Hematopoietic multipotent progenitor cell treated with erythropoietin and hydrocortisone succinate and interleukin-3 and kit ligand, for 6 days (in vitro differentiated cells): Measurements from ENCODE around the gene ANAPC2.
A peak's percentile ranks its signal among the peaks of the same experiment; 100 is the strongest.

Experiments used
- DNase-seq: peaks from one replicate; pipeline ENCODE4 v3.0.0-alpha.2; 2015

ANAPC2 gene

GRCh38 chr9:137188490-137189296 is at the start of gene ANAPC2, which contains the start of gene SSNA1:
Gene ANAPC2, minus strand, starts transcription at chr9:137188560. Its CDS starts 28 bp downstream, at chr9:137188532.
Gene SSNA1, plus strand, starts transcription at chr9:137188676. Its CDS starts 51 bp downstream, at chr9:137188727.
- DNase-seq: peak; percentile 95

- DNase-seq: no peak
Observed at GRCh38 chr9:137236936-137237421, 48.6 kb upstream of the ANAPC2 start.

GRCh38 chr9:137236238-137236935 is 48.0 kb upstream of the ANAPC2 start:
- peak; percentile 94 for DNase-seq

DNA sequence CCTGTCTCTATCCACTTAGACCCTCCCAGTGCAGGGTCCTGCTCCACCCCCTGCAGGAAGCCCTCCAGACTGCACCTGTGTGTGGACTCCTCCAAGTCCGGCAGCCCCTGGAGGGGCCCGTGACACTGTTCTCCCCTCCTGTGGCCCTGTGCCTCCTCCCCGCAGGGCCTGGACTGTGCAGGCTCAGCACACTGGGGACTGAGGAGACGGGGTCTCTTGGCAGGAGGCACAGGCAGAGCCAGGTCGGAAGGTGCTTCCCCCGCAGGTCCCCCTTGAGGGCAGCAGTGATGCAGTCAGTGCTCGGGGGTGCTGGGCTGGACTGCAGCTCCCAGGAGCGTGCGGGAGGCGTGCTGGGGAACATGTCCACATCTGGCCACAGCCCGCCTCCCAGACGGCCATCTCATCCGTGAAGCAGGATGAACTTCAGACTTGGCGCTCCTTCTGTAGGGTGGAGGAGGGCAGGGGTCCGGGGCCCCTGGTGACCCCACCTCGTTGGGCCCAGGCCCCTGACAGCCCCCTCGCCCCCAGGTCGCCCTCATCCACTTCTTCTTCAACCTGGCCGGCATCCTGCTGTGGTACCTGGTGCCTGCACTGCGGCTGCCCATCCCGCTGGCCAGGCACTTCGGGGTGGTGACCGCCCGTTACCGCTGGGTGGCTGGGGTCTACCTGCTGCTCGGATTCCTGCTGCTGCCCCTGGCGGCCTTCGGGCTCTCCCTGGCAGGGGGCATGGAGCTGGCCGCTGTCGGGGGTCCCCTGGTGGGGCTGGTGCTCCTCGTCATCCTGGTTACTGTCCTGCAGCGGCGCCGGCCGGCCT is 47.3 kb upstream of the ANAPC2 start:
- no peak for DNase-seq

DNA sequence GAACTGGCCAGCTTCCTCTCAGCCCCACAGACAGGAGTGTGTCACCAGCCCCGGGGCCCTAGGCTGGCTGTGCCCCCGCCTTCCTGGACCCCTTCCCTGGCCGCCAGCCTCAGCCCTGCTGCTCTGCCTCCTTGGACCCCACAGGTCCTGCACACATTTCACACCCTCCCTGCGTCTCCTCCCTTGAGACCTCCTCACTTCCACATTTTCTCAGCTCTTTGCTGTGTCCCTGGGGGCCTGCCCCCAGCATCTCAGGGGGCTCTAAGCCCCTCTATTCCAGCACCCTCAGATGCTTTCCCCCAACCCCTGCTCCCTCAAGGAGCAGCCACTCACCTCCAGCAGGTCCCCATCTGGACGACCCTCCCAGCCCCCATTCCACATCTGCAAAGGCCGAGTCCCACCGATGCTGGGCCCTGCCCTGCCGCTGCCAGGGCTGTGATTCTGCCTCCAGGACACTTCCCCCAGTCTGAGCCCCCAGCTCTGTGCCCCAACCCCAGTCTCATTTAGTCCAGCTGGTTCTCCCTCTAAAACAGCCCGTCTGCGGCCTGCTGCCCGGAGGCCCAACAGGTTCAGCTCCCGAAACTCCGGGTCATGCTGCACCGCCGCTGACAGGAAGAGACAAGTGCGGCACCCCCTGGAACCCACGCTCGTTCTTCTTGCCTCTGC is 46.5 kb upstream of the ANAPC2 start:
- DNase-seq: no peak

DNA sequence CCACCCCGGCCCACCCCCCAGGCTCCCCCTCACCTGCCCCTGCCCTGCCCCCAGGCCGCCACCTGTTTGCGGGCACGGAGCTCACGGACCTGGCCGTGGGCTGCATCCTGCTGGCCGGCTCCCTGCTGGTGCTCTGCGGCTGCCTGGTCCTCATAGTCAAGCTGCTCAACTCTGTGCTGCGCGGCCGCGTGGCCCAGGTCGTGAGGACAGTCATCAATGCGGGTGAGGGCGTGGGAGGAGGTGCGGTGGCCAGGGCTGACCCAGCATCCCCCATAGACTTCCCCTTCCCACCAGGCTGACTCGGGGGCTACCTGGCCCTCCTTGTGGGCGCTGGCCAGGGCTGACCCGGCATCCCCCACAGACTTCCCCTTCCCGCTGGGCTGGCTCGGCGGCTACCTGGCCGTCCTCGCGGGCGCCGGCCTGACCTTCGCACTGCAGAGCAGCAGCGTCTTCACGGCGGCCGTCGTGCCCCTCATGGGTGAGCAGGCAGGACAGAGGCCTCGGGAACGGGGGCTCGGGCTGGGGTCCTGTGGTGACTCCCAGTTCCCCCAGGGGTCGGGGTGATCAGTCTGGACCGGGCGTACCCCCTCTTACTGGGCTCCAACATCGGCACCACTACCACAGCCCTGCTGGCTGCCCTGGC is 45.8 kb upstream of the ANAPC2 start:
- no peak for DNase-seq

DNA sequence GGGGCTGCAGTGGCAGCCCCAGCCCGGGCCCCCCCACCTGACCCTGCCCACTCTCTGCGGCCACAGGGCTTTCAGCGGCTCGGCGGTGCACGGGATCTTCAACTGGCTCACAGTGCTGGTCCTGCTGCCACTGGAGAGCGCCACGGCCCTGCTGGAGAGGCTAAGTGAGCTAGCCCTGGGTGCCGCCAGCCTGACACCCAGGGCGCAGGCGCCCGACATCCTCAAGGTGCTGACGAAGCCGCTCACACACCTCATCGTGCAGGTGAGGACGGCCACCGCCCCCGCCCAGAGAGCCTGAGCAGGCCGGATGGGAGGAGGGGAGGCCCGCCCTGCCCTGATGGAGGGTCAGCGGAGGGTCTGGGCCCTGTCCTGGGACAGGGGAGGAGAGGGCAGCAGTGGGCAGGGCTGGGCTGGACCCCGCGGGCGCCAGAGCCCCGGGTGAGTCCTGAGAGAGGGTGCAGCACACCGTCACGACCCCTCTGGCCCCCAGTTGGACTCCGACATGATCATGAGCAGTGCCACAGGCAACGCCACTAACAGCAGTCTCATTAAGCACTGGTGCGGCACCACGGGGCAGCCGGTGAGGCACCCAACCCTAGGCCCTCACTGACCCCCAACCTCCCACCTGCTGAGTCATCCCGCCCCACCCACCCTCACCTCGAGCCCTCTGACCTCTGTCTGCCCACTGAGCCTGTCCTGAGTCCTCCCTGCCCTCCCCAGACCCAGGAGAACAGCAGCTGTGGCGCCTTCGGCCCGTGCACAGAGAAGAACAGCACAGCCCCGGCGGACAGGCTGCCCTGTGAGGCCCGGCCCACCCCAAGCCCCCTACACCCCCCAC is 45.0 kb upstream of the ANAPC2 start:
- no peak for DNase-seq

DNA sequence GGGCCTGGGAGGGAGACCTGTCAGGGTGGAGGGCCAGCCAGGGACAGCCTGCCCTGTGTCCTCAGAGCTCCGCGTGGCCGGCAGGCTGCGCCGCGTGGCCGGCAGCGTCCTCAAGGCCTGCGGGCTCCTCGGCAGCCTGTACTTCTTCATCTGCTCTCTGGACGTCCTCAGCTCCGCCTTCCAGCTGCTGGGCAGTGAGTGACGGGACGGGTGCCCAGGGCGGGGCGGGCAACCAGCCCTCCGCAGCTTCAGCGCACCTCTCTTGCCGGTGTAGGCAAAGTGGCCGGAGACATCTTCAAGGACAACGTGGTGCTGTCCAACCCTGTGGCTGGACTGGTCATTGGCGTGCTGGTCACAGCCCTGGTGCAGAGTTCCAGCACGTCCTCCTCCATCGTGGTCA is 44.1 kb upstream of the ANAPC2 start:
- no peak for DNase-seq

- DNase-seq: no peak
Observed at GRCh38 chr9:137232101-137232500, 43.7 kb upstream of the ANAPC2 start.

- no peak for DNase-seq
Observed at GRCh38 chr9:137231372-137232039, 43.1 kb upstream of the ANAPC2 start.

DNA sequence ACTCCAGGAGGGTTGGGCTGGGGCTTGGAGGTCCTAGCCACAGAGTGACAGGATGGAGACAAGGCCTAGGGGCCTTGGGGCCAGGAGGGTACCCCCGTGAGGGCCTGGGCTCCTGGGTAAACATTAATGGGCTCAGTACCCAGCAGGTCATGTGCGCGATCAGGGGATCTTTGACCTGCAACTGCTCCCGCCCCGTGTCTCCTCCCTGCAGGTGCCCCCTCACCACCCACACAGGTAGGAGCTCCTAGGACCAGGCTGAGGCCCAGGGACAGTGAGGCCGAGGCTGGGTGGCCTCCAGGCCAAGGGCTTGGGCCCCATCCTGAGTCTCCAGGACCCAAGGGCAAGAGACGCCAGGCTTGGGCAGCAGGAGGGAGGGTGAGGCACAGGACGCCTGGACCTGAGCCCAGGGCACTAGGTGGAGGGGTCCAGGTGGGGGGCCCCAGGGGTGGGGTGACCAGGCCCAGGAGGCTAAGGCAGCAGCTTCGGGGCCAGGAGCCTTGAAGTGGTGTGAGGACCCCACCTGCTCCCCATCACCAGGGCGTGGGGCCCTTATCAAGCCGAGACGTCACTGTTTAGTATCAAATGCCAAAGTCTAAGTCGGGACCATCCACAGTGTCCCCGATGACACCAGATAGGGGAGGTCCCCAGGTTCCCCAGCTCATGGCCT is 42.5 kb upstream of the ANAPC2 start, which contains the start of gene SLC34A3:
TSS of gene SLC34A3 (plus strand) at position 197 of the 667 bp plus-strand sequence. CDS start 802 bp downstream, outside the sequence.
- DNase-seq: no peak

GRCh38 chr9:137229903-137230704 is 41.7 kb upstream of the ANAPC2 start:
- no peak for DNase-seq

DNA sequence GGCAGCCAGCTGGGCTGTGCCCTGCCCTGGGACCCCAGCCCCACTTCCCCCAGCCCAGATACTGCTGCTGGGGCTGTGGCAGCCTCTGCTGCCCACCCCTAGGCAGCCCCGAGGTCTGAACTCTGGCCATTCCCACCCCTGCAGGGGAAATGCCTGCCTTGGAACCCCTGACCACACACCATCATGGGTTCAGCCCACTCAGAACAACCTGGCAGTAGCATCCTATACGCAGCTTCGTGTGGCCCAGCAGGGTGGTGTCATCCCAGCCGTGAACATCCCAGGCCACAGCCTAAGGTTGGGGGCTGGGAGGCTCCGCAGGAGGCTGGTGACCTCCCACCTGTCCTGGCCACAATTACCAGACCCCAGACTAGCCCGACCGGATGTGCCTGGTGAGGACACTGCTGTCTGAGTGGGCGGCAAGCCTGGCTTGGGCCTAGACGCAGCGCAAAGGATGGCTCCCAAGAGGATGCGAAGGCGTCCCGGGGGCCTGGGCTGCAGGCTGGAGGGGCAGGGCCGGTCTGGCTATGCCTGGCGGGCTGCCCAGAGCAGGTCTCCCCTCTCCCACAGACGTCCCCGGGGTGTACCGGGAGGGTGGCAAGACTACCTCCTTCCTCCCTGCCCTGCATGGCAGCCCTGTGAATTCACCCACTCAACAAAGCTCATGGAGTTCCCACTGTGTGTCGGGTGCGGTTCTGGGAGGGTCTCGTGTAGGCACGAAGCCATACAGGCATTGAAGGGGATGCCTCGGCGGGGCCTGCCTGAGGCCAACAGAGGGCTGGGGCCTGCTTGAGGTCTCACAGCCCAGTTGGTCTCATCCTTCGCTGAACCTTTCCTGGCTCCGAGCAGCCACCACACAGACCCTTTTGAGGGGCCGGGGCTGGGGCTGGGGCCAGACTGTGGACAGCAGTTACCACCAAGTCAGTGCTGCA is 40.9 kb upstream of the ANAPC2 start:
- no peak for DNase-seq

- DNase-seq: no peak
Observed at GRCh38 chr9:137228506-137228967, 40.2 kb upstream of the ANAPC2 start.

DNA sequence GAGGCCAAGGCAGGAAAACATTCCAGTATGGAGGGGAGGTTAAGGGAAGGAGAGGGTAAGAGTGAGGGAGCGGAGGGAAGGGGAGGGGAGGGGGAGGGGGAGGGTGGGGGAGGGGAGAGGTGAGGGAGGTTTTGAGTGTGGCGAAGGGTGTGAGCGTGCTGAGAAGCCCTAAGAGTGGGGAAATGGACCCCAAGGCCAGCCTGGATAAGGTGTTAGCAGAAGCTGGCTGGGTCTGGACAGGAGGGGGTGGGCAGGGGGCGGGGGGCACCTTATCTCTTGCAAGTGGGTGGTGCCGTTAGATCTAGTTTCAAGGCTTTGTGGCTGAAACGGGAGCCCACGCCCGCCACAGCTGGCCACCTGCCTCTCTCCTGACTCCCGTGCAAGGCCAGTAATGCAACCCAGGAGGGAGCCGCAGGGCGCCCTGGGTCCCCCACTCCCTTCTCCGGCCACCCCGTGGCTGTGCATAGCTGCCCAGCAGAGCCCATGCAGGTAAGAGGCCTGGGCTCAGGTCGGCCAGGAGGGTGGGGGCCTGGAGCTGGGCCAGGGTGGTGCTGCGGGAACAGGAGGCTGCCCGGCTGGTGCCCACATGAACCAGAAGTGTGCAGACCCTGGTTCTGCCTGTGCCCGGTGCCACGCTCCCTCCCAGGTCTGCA is 39.6 kb upstream of the ANAPC2 start:
- peak; percentile 35 for DNase-seq

- peak; percentile 93 for DNase-seq
Observed at GRCh38 chr9:137227054-137227852, 38.9 kb upstream of the ANAPC2 start, which contains the start of gene RNF224. Gene RNF224, plus strand, starts transcription at chr9:137227502. Its CDS starts 834 bp downstream, at chr9:137228336.
